Pons (tissue), 1 donor: ENCODE data around the gene GALNT13.

Experiments
- DNase-seq: peaks from one replicate; pipeline ENCODE4 v3.0.0-alpha.2; 2016; ENCODE audit warnings: low spot score

The GALNT13 gene

DNA sequence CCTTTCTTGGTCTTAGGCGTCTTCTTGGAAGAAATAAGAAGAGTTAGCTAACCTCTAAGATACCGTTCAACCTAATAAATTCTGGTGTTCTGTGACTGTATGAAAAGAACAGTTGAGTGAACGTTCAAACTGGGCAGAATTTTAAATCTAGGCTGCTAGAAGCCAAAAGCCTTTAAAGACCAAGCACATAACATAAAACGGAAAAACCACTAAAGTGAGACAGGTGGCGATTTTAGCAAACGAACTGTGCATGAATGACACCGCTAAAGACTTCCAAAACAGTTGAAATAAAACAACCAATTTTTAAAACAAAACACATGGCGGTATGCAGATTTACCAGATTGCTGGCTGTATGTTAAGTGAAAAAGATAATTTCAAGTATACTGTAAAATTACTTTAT is 73.1 kb downstream of the GALNT13 start:
- DNase-seq: no peak

DNA sequence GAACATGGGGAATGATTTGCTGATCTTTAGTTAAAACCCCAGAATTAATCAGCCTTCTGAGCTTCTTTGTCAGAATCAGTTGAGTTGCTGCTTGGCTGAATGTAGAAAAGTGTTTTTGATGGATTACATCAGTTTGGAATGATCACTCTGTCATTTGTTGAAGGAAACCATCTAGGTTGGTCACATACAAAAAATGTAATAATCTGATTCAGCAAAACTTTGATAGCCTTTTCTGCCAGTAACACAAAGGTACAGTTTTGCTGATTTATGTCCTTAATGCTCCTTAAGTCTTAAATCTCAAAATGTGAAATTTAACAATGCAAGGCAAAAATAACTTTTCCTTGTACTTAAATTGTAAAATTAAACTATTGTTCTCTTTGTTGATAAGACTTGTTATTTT is 74.3 kb downstream of the GALNT13 start:
- DNase-seq: no peak

DNA sequence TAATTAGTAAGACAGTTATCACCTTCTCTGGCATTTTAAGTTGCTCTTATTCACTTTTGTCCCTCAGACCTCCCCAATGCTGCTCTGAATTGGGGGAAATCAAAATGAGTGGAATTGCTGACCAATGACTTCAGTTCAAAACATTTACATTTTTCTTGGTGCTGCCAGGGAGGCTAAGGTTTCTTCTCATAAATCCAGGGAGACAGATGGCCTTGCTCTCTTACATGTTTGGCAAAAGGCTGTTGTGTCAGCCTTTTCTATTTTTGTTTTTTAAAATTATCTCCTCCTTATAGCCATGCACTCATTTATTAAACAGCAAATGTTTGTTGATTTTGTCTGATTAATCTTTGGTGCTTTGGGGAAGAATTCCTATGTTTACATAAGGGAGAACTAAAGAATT is 82.0 kb downstream of the GALNT13 start:
- DNase-seq: no peak

DNA sequence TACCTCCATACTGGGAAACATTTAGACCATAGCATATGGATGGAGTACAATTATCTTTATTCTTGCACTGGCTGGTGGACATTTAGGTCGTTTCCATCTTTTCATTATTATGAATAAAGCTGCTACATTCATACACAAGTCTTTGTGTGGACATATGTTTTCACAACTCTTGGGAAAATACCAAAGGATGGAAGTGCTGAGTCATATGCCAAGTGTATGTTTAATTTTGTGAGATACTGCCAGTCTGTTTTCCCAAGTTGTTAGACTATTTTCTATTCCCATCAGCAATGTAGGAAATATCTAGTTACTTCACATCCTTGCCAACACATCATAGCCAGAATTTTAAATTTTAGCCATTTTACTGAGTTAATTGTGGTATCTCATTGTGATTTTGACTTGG is 91.5 kb downstream of the GALNT13 start:
- DNase-seq: no peak

DNA sequence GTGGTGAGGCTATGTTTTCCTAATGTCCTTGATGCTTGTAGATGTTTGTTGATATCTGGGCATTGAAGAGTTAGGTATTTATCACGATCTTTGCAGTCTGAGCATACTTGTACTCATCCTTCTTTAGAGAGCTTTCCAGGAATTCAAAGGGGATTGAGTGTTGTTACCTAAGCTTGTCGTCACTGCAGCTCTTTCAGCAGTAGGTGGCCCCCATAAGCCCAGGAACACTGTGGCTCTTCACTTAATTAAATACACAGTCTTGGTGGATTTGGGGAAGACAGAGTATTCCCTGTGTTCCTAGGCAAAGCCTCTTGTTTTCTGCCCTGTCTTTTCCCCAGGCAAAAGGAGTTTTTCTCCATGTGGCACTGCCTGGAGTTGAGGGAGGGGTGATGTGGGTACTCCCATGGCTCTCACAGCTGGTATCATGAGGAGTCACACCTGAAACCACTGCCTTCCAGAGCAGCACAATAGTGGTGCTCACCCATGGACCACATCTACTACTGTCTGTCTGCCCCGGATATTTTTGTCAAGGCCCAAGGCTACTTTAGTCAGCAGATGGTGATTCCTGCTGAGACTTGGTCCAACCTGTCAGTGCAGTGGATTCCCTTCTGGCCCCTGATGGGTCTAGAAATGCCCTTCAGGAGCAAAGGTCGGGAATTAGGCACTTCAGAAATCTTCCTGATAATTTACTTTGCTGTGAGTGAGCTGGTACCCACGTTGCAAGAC is 95.7 kb downstream of the GALNT13 start:
- no peak for DNase-seq

DNA sequence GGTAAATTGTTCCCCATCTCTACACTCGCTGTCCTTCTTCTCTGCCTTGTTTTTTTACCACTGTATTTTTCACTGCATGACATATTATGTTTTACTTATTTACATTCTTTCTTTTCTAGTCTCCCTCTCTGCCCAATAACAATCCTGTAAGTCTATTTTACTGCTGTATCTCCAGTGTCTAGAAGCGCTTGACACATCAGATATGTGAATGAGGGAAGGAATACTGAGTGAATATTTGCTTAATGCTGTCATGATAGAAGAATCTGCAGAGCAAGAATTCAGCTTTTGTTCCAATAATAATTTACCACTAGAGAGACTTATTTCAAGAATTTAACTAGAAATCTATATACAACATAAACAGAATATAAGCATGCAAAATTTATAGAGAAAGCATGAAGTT is 99.5 kb downstream of the GALNT13 start:
- DNase-seq: no peak

DNA sequence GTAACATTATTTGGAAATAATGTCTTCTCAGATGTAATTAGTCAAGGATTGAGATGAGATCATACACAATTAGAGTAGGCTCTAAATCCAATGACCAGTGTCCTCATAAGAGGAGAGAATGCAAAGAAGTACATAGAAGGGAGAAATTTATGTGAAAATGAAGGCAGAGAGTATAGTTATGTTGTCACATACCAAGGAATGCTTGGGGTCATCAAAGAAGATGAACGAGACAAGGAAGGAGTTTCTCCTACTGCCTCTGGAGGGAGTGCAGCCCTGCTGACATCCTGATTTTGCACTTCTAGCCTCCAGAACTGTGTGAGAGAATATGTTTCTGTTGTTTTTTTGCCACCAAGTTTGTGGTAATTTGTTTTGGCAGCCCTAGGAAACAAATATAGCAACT is 100.1 kb downstream of the GALNT13 start:
- DNase-seq: no peak

DNA sequence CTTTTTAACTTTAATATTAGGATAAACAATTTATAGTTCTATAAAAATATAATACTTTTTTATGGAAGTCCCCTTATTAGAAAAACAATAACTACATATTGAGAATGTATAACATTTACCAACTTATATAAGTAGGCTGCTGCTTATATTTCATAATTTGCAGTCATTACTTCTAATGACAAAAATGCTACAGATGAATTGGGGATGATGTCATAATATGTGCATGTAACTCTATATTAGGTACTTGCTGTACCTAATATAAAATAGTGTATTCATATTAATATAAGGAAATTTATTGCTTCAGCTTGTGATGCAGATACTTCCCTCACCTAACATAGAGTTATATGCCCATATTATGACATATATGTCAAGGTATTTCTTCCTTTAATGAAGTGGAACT is 100.7 kb downstream of the GALNT13 start:
- no peak for DNase-seq

DNA sequence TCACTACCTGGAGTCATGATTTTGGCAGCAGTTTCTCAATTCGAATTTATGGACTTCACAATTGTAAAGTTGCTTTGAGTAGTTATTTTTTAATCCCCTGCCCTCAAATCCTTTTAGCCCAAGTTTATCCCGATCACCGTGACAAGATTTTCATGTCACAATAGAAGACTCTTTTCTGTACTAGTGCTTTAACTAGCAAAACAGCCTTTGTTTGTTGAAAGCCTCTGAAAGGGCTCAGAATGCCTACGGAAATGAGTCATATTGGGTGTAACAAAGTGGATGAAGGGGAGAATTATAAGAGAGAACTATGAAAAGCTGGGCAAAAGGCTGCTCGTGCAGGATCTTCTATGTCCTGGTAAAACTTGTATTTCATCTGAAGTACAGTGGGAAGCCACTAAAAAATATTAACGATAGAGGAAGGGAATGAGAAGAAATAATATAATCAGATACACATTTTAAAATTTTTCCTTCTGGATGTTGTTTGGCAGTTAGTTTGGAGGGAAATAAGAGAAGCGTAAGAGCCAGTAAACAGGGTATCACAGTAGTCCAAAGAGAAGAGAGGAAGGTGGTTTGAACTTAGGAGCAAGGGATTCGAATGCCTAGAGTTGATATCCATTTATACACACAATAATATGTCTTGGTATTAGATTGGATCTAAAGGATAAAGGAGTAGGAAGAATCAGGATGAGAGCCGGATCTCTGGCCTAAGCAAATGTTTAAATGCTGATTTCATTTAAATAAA is 114.9 kb downstream of the GALNT13 start:
- peak; percentile 81 for DNase-seq

DNA sequence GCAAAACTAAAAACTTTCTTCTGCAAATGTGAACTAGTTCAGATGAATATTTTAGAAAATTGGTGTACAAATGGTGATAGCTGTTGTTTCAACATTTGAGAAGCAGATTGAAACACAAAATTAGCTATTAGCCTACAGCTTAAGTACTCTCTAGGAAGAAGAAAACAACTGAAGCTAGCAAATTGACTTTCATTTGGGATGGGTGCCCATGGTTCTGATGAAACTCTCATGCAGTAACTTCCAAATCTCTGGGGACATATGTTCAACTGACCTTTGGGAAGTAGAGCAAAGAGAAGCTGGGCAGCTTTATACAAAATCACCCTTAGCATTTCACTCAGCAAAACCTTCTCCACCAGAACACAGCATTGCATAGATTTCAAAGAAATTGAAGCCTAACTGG is 119.0 kb downstream of the GALNT13 start:
- no peak for DNase-seq

DNA sequence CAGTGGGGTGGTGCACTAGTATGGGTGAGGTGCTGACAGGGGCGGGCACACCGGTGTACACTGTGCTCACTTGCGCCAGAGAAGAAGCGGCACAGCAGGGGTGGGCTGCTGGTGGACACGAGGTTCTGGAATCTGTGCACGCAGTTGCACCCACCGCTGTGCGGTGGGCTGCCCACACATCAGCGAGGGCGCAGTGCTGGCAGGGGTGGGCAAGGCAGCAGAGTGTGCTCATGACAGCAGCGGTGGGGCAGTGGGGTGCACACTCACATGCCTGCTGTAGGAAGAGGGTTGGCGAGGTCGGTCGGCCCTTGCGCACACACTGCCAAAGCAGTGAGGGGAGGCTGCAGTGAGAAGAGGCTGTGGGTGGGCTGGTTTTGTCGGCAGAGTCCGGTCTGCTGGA is 141.8 kb downstream of the GALNT13 start:
- DNase-seq: no peak

DNA sequence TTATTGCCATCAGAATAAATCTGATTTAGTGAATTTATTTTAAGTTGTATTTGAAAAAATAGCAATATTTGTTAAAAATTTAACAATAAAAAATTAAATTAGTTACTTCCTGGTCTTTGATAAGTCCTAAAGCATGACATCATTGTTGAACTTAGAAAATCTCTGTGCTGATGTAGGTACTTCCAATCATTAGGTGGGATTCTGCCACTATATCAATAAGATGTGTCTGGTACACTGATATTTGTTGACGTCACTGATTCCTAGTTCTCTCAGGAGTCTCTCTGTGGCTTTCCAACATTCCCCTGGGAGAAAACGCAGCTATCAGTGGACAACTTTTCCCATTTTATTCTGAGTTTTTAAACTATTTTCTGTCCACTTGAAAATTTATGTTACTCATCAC is 143.5 kb downstream of the GALNT13 start:
- no peak for DNase-seq

DNA sequence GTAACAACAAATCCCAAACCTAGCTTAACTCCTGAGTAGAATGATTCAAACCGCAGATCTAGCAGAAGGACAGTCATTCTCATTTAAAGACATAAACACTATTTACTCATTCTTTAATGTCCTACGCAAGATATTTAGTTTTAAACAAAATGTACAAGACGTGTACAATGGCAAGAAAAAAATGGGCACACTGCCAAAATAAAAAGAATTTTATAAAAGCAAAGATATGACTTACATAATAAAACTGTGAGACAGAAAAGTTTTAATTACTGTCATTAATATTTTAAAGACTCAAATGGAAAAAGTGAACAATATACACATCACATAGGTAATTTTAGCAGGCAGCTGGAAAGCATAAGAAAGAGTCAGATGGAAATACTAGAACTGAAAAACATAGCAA is 157.8 kb downstream of the GALNT13 start:
- no peak for DNase-seq

DNA sequence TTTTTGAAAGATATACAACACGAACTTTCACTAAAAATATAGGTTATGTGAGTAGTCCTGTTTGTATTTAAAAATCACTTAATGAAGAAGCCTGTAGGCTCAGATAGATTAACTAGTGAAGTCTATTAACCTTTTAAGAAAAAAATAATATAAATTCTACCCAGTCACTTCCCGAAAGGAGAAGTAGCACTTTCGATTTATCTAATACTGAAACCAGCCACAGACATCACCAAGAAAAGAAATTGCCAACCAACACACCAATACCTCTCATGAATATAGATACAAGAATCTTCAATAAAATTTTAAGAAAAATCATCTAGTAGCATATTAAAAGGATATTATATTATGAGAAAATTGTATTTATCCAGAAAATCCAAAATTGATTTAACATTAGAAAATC is 160.5 kb downstream of the GALNT13 start:
- no peak for DNase-seq

DNA sequence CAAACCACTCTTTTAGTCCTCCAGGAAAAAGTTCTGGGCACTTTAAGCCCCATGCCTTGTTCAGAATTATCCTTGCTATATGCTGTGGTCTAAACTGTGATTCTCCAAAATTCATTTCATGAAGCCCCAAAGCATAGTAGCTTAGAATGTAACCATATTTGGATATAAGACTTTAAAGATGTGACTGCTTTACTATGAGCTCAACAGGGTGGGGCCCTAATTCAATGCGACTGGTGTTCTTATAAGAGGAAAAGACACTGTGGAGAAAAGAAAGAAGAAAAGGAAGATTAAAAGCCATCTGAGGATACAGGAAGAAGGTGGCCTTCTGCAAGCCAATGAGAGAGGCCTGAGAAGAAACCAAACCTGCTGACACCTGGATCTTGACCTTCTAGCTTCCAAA is 174.8 kb downstream of the GALNT13 start:
- no peak for DNase-seq

DNA sequence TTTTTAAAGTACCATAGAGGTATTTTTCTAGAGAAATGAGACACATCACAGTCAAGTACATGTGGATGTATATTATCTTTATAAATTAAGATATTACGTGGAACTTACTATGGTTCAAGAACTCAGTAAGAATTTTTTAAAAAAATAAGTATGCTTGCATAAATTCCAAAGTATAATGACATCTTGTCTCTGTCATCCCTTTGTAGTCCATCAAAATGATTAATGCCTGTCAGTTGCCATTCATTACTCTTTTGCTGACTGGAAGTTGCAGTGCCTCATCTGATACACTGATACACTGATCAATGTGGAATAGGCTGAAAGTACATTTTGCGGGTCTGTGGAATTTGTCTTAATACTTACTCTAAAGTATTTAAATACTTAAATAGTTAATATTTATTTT is 177.2 kb downstream of the GALNT13 start:
- no peak for DNase-seq

DNA sequence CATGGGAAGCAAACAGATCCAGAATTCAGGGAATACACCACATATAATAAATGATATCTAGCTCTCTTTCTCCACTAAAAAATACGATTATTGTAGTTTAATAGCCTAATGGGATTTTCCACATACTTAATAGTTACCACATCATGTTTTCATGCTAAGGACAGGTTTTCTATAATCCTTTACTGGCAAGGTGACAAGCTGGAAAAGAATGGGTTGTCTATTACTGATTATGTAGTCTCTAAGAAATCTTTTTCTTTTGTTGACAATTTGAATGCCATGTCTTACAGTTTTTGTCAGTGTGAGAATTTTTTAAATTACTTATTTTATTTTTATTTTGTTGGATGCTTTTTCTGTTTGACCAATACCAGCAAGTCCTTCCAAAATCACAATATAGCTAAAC is 177.8 kb downstream of the GALNT13 start:
- DNase-seq: no peak

DNA sequence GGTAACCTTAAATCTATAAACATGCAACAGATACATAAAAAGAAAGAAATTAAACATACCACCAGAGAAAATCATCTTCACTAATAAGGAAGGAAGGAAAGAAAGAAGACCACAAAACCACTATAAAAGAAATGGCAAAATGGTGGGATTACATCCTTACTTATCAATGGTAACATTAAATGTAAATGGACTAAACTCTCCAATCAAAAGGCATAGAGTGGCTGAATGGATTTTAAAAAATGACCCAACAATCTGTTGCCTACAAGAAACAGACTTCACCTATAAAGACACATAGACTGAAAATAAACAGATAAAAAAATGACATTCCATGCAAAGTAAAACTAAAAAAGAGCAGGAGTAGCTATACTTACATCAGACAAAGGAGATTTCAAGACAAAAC is 195.4 kb downstream of the GALNT13 start:
- no peak for DNase-seq

DNA sequence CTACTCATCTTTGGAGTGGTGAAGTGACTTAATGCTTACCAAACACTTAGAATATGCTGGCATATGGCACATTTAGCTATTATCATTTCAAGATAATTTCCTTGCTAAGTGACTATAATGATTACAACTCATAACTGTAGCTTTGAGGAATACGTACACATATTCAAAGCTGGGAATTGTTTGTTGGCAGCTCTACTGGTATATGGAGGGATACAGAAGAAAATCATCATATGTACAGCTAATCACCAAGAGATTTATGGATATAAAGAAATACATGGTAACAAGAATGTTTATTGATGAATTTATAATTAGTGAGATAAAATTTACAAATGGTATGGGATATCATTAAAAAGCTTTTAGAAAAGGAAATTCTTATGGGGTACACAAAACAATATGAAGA is 207.2 kb downstream of the GALNT13 start:
- DNase-seq: no peak

DNA sequence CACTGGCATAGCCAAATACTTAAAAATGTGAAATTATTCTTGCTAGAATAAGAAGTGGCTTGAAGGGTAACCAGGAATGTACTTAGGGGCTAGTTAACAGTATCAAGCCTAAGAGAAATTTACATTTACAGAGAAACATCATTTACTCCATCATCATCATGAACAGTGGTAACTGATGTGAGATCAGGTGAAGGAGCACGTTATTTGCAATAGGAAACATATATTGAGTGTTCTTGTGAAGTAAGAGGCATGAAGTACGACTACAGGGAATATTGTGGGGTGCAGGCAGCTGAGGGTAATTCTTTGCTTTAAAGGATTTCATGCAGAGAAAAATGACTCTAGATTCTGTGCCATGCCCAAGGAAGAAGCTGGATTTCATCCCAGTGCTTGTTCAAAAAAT is 220.8 kb downstream of the GALNT13 start:
- DNase-seq: no peak

DNA sequence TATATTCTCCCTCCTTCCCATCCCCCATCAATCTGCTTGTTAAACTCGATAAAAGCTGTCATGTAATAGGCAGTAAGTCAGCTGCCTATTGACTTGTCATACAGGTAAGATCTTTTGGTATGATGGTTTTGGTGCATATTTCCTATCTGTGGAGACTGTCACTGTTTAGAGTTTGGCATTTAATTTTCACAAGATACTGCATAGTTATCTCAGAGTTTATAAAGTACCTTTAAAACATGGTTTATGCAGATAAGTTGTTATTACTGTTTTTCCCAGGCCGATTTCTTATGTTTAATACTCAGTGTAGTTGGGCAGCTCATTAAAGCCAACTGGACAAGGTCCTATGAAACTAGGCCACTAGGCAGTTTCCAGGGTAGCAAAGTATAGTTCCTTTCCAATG is 222.1 kb downstream of the GALNT13 start:
- DNase-seq: no peak

DNA sequence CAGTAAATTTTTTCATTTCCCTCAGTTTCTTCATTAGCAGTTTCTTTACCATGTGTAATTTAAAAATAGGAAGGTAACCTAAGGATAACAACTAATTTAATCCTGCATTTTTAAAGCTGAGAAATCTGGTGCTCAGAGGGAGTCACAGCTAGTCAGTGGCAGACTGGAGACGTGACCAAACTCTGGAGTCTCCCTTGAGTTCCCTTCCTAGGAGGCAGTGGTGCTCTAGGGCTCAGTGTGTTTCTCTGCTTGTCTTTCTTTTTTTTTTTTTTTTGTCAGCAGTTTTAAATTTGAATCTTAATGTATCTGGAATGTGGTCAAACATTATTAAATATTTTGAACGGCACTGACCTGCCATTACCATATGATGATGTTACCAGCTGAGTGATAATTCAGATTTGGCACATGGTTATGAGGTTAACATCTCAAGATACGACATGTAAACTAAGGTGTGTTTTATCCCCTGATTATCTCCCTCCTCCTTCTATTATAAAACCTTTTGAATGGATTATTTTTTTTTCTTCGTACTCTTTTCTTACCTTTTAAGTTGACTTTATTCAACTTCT is 226.2 kb downstream of the GALNT13 start:
- DNase-seq: no peak

DNA sequence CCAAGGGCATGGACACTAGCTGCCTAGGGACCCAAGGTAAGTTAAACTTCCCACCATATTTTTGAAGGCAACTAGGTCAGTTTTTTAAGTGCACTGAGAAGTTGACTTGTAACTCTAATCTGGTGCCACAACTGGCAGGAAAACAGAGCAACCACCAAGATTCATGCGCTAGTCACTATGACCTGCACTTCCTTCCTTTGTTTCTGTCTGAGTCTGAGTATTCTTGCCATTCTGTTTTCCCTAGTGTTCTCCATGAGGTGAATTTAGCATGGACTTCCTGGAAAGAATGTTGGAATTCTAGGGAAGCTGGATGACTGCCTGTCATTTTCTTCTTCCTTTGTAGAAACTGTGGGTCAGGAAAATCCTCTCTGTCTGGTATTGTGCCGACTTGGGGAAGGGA is 249.0 kb downstream of the GALNT13 start:
- DNase-seq: no peak

DNA sequence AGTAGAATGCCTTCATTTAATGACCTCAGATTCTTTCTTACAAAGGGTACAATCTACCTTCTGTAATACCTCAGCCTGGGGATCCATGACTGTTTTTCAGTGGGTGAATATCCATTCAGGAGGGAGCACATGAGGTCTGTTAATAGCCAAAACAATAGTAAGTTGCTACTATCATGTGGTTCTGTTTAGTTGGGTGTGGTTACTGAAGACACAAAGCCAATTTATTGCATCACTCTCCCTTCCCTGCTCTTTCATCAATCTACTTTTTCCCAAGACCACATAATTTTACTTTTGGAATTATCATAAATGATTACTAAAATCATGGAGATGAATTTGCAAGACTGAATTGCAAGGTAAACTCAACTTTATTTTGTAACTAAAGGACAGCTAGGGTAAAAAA is 254.2 kb downstream of the GALNT13 start:
- DNase-seq: no peak
